SHP77 (cell line): ENCODE measurements around the gene GPR157.
"Not testable (repeated sequence)": the region's sequence is repeated elsewhere in the genome, so short reads cannot be mapped to it uniquely, and the experiment has no call there.

Source experiments
- DNase-seq, 2 experiments: peaks; one replicate each; lab custom pipeline; 2025; lab: John Stamatoyannopoulos, UW

GPR157 gene

DNA sequence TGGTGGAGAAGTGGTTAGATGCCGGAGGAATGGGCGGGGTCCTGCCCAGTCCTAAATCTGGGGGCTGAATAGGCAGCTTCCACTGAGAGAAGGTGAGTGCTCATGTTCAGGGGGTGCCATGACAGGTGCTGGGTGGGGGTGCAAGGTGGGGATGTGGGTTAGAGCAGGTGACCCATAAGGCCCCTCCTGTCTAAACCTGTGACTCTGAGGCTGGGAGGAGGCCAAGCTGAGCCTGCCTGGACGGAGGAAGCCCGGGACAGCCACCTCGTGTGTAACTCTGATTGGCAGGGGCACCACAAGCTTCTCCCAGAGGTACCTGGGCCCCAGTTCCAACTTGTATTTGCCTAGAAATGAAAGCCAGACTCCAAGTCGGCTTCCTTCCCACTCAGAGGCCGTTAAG, 10.7 kb downstream of the GPR157 start:
- no peak for DNase-seq

DNA sequence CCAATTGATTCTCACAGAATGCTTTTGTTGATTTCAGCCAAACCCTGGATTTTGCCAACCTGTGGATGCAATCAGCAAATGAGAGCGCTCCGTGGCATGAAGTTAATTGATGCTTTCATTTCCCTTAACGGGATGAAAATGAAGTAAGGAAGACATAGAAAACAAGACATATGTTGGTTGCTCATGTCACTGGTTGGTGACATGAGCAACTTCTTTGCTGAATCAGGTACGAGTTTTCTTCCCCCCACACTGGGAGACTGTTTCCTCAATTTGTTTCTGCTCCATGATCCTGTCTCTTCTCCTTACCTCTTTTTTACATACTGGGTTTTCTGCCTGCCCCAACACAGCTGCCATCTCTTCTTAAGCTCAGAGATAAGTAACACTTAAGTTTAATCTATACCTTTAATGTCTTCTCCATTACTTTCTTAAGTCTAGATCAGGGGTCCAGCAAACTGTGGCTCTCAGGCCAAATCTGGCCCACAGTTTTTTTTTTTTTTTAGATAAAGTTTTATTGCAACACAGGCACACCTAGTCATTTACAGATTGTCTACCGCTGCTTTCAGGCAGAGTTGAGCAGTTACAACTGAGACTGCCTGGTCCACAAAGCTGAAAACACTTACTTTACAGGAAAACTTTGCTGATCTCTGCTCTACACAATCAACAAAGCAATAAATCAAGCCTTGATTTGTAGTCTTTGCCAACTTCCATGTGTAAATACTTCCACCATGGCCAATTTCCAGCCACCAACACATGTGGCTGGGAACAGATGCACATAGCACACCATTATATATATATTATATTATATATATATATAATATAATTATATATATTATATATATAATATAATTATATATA, 13.3 kb downstream of the GPR157 start:
- DNase-seq: peak; percentile 12 to 32

DNA sequence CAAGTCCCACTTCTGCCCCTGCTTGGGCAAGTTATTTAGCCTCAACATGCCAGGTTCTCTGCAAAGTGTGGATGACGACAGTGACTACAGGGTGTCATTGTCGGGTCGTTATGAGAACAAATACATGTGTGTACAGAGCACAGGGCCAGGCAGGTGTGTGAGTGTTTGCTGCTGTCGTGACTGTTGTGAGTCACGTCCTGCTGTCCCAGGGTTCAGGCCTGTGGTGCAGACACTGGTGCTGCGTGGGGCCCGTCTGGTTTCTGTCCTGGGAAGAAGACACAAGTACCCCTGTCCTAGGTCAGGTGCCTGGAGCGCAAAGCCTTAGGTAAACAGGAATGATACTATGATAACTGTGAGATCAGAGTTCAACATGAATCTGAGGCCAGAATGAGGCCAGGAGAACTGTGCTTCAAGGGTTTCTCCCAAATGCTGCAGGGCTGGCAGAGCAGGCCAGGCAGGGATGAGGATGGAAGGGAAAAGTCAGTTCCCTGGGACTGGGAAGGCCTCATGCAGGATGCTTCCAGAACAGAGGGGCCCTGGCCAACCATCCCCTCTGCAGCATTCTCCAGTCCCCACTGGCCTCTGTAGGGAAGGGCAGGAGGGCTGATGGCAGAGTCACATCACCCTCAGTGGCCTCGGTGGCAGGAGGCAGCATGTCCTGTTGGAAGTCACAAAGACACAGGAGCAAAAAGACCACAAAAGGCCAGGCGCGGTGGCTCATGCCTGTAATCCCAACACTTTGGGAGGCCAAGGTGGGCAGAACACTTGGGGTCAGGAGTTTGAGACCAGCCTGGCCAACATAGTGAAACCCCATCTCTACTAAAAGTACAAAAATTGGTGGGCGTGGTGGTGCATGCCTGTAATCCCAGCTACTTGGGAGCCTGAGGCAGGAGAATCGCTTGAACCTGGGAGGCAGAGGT, 15.7 kb downstream of the GPR157 start:
- peak; percentile 79 to 90 for DNase-seq

DNA sequence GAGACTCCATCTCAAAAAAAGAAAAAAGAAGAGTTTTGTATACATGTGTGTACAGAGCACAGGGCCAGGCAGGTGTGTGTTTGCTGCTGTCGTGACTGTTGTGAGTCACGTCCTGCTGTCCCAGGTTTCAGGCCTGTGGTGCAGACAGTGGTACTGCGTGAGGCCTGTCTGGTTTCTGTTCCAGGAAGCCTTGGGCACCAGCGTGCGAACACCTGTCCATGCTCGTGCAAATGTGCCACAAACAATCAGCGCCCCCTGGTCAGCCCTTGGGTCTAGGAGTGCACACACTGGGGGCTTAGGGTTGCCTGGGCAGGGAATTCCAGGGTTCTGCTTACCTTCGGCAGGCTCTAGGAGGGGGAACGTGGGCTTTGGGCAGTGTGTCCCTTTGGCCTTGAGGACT, 16.9 kb downstream of the GPR157 start:
- DNase-seq: peak in 1 of 2 experiments; percentile 21

DNA sequence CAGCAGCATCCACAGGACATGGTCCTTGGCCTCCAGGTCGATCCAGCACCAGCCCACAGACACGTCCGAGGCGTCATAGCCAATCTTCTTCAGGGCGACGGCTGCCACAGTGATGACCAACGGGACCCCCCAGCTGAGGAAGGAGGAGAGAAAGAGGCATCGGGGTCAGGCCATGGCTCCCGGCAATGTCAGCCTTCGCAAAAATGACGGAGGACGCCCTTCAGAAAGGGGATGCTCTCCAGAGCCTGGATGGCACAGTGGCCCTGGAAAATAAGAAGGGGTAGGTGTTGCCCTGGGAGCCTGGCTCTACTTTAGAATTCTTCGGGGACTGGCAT, 17.6 kb downstream of the GPR157 start:
- DNase-seq: no peak

DNA sequence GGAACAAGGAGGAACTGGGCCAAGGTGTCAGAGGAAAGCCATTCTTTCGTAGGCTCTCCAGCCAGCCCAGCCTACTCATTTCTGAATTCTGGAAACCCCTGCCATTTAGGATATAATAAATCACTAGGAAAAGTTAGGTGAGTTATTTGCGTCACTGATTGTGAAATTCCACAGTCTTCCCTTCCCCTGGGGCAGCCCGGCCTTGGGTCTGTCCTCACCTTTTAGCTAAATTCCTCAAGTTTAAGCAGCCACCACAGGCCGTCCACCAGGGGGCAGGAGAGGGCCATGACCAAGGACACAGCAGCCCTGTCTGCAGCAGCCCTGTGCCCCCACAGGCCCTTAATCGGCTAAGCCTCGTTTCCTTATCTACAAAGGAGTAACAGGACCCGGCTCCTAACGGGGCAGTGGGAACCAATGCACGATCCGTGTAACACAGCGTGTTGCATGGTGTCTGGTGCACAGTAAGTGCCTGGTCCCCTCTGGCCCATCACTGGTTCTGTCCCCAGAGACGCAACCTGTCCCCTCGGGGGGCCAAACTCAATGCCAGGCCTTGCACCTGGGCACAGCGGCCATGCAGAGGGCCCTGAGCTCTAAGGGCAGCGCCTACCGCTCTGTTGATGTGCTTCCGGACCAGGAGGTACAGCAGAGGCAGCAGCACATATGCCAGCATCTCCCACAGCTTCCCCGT, 18.1 kb downstream of the GPR157 start:
- peak; percentile 61 to 81 for DNase-seq

DNA sequence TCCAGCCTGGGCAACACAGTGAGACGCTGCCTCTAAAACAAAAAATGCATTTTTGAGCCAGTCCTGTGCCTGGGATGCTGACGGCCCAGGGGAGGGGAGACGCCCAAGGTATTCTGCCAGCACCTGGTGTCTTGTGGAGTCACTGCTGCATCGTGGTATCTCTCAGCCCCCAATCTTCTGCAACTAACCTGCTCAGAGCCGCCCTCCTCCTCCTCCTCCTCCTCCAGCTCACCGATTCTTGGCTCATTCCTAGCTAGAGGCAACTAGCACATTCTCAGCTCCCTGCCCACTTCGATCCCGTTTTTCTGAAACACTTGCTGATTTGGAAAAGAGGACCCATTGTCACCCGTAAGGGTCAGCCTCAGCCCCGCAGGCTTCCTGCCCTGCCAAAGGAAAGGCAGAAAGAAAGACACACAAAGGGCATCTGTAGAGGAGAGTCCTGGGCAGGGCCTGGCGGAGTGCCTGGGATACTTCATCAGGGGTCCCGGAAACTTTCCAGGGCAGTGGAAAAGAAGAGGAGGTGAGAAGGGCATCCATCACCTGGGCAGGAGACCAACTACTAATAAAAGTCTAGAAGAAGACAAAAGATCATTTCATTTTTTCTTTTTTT, 20.7 kb downstream of the GPR157 start:
- DNase-seq: no peak

DNA sequence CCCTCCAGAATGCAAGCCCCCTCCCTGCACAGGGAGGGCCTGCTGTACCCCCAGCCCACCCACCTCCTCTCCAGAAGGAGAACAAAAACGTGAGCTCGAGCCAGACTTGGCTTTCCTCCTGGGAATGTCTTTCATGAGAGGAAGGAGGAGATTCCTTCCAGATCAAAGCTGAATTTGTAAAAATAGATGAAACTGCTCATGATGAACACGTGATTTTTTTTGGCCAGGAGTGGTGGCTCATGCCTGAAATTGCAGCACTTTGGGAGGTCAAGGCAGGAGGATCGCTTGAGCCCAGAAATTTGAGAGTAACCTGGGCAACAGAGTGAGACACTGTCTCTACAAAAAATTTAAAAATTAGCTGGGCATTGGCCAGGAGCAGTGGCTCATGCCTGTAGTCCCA, 21.8 kb downstream of the GPR157 start:
- DNase-seq: no peak

DNA sequence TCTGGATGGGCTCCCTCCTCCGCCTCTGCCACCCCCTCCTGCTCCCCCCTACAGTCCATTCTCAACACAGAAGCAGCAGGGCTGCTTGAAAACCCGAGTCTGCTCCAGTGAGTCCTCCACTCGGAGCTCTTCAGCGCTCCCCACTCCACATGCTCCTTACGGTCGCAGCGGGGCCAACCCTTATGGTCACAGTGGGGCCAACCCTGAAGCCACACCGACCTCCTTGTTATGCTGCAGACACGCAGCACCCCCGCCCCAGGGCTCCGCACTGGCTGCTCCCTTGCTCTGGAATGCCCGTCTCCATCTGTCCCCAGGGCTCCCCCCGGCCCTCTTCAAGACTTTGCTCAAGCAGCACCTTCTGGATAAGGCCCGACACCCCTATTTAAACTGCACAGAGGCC, 22.6 kb downstream of the GPR157 start:
- DNase-seq: no peak

DNA sequence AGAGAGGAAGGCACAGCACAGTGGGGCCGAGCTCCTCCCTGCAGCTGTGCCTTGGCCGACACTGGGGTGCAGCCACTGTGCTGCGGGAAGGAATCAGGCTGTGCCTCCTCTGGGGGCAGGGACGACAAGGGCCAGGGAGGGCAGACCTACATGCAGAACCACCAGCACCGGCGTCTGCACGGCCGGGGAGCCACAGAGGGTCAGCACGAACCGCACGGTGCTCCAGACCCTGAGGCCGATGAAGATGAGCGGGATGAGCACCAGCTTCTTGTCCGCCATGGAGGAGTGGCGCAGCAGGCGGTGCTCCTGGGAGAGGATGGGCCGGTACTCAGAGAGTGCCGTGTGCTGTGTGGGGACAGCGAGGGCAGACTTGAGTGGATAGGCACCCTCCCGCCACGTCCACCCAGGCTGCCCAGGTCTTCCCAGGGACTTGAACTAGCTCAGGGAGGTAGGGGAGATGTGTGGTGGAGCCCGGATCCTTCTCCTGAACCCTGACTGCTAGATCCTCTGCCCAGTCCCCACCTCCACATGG, 23.5 kb downstream of the GPR157 start:
- DNase-seq: no peak

DNA sequence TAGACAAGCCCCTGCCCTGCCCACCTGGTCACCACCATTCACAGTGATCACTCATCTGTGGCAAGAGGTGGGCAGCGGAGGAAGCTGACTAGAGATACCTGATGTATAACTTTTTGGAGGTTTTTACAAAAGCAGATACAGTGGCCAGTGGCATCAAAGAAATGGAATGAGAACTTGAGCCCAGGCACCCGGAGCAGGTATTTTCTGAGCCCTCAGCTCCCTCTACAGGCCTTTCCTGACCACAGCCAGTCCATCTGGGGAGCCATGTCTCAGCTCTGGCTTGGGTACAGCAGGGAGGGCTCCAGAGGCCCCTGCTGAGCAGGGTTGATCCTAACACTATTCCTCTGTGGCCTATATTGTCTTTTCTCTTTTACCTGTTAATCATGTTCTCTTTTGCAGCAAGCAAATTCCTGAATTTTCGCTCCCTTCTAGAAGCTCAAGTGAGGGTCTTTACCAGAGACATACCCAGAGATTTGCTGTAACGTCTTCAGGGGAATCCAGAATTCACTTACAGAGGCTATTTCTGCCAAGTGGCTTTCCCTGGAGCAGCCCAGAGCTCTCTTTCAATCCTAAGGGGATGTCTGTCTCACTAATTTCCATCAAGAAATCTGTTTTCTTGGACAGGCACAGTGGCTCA, 27.3 kb downstream of the GPR157 start:
- DNase-seq: peak; percentile 47 to 49

DNA sequence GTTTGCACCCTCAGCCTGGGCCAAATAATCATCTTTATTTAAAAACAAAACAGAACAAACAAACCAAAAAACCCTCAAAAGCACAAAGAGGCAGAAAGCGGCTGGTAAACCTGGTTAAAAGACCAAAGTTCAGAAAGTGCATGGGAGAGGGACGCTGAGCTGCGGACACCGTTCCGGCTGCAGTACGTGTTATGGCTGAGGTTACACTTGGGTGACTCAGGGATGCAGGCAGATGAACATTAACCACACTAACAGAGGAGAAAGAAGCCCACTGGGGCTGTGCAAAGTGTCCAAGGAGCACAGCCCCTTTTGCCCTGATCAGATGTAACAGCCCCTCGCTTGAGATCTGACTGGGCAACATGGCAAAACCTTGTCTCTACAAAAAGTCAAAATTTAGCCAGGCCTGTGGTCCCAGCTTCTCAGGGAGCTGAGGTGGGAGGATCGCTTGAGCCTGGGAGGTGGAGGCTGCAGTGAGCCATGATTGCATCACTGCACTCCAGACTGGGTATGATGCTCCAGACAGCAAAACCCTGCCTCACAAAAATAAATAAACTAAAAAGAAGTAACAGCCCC, 28.3 kb downstream of the GPR157 start:
- no peak for DNase-seq

DNA sequence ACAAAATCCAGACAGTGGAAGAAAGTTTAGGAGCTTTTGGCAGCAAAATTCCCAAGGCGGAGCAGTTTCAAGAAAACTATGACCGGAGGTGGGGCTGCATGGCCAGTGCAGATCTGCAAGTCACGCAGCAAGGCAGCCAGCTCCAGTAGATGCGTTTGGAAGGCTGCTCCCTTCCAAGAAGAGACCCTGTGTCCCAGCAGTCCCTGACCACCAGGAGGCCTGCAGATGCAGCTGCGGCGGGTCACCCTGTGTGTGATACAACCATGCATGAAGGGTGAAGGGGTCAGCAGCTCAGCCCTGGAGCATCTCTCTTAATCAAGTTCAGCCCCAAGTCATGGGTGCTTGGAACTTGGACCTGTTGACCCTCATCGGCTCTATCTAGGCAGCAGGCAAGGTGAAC, 29.3 kb downstream of the GPR157 start:
- DNase-seq: no peak

DNA sequence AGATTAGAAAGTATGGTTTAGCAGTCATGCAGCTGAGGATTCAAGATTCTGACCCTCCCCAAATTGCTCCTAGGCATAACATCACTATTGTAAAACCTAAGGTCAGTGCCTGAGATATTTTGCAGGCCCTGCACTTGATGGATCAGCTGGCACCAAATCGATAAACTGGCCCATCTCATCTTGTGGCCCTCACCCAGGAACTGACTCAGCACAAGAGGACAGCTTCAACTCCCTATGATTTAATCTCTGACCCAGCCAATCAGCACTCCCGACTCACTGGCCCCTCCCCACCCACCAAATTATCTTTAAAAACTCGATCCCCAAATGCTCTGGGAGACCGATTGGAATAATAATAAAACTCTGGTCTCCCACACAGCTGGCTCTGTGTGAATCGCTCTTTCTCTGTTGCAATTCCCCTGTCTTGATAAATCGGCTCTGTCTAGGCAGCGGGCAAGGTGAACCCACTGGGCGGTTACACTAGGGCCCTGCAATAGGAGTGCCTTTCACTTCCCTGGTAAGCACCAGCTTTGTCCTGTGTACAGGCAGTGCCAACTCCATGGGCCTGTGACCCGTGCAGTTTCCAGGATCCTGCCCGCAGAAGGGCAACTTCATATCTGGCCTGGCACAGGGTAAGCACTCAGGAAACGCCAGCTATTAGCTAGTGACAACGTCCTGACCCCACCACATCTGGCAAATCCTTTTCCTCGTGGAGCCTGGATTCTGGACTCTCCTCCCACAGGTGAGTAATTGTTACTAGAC, 30.8 kb downstream of the GPR157 start:
- DNase-seq: peak in 1 of 2 experiments; percentile 9

DNA sequence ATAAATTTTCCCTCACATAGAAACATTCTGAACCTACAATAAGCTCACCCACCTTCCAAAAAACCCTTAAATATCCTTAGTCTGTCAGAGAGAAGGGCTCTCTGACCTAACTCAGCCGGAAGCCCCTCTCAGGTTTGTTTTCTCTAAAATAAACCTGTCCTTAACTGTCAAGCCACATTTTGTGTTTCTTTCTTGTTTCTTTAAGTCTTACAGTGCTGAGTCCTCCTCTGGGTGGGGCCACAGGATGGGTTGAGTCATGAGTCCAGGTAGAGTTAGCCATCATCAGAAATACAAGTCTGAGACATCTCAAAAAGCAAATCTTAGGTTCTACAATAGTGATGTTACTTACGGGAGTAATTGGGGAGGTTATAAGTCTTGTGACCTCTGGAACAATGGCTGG, 33.1 kb downstream of the GPR157 start:
- no peak for DNase-seq

DNA sequence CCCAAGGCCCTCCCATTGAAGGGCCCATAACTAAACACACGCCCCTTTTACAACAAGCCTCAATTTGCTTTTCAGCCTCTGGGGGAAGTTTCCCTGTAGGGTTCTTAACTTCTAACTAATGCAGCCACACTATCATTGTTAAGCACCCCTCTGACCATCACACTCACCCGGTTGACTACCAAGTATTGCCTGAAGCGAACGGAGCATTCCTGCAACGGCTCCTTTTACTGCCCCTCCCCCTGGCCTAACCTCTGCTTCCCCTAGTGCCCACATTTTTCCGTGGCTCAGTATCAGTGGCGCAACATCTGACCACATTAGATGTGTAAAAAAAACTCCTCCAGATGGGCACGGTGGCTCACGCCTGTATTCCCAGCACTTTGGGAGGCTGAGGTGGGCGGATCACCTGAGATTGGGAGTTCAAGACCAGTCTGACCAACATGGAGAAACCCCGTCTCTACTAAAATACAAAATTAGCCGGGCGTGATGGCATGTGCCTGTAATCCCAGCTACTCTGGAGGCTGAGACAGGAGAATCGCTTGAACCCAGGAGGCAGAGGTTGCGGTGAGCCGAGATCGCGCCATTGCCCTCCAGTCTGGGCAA, 34.8 kb downstream of the GPR157 start:
- DNase-seq: not testable (repeated sequence)

DNA sequence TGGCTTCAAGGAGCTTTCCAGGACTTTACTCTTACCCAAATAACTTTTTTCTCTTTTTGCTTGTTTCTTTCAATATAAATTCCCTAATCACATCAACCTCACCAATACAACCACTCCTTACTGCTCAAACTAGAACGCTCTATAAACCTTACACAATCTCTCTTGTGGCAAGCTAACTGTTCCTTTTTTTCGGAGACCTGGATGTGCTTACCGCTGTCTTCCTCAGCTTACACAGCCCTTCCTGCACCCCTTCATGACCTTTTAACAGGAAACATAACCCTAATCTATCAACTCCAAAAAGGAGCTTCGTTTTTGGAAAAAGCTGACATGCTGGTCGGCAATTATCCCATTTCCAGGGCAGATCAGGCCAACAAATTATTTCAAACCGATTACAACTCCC, 35.3 kb downstream of the GPR157 start:
- no peak for DNase-seq

DNA sequence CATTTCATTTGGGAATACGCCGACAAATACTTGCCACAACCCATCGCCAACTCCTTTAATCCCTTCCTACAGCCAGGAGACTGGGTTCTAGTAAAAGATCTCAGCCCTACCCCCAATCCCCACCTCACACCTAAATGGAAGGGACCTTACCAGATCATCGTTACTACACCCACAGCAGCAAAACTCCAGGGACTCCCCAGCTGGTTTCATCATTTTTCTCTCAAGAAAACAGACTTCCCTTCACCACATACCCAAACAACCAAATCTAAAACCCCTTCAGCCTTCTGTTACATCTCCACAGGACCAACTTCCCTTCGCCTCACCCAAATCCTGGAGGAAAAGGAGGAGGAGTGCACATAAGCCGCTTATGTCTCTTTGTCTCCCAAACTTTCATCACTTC, 35.8 kb downstream of the GPR157 start:
- no peak for DNase-seq

DNA sequence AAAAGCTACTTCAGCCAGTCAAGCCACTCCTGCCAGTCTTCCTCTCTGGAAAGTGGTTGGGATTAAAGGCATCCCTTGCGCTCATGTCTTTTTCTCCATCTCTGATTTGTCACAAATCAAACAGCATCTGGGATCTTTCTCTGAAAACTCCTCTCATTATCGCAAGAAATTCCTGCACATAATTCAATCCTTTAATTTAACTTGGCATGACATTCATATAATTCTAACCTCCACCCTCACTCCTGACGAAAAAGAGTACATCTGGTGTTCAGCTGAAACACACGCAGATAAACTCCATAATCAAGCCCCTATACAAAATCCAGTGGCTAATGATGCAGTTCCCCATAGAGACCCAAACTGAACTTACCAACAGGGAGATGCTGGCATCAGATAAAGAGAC, 40.1 kb downstream of the GPR157 start:
- DNase-seq: no peak
